ENCODE results near the gene MMP23B.
"Not testable (repeated sequence)": the region's sequence is repeated elsewhere in the genome, so short reads cannot be mapped to it uniquely, and the experiment has no call there.

The MMP23B gene

GRCh38 chr1:1621173-1622009 lies 10.6 kb upstream of the MMP23B start:
- no peak for DNase-seq

- DNase-seq = no peak
These were observed 9.8 kb upstream of the MMP23B start for GRCh38 chr1:1622010-1622787.

GRCh38 chr1:1622788-1623094 lies 9.2 kb upstream of the MMP23B start:
- DNase-seq = no peak

- DNase-seq = no peak
These were observed 8.8 kb upstream of the MMP23B start for GRCh38 chr1:1623181-1623630.

- no peak for DNase-seq
These were observed 8.1 kb upstream of the MMP23B start for GRCh38 chr1:1623631-1624442.

GRCh38 chr1:1624443-1625403 lies 7.2 kb upstream of the MMP23B start:
- DNase-seq = no peak

- no peak for DNase-seq
These were observed 6.6 kb upstream of the MMP23B start for GRCh38 chr1:1625404-1625775.

GRCh38 chr1:1625824-1626206 lies 6.2 kb upstream of the MMP23B start:
- no peak for DNase-seq

- DNase-seq = no peak
These were observed 5.5 kb upstream of the MMP23B start for GRCh38 chr1:1626207-1627141.

GRCh38 chr1:1627261-1627828 lies 4.6 kb upstream of the MMP23B start:
- DNase-seq = no peak

- no peak for DNase-seq
These were observed 3.9 kb upstream of the MMP23B start for GRCh38 chr1:1627829-1628753.

GRCh38 chr1:1628754-1629429 lies 3.1 kb upstream of the MMP23B start:
- no peak for DNase-seq

GRCh38 chr1:1629430-1630190 lies 2.4 kb upstream of the MMP23B start:
- no peak for DNase-seq

GRCh38 chr1:1630191-1630964 lies 1.6 kb upstream of the MMP23B start:
- peak; percentile 69 for DNase-seq

- DNase-seq = no peak
These were observed 800 bp upstream of the MMP23B start for GRCh38 chr1:1630965-1631781.

GRCh38 chr1:1633409-1633808 lies 1.4 kb downstream of the MMP23B start:
- DNase-seq = not testable (repeated sequence)

Data from inflammatory macrophage treated with lipopolysaccharide for 4 hours (primary cell).